HG02973 (cell line): ENCODE data around the gene GLO1.
A peak's percentile ranks its signal among the peaks of the same experiment; 100 is the strongest.

ENCODE experiments used
- ATAC-seq: cut with Tn5 transposase; IDR thresholded peaks from one replicate; pipeline ENCODE4 v1.9.1; 2021; ENCODE audit warnings: moderate library complexity; ENCODE audit not compliant: unreplicated experiment

Gene GLO1

DNA sequence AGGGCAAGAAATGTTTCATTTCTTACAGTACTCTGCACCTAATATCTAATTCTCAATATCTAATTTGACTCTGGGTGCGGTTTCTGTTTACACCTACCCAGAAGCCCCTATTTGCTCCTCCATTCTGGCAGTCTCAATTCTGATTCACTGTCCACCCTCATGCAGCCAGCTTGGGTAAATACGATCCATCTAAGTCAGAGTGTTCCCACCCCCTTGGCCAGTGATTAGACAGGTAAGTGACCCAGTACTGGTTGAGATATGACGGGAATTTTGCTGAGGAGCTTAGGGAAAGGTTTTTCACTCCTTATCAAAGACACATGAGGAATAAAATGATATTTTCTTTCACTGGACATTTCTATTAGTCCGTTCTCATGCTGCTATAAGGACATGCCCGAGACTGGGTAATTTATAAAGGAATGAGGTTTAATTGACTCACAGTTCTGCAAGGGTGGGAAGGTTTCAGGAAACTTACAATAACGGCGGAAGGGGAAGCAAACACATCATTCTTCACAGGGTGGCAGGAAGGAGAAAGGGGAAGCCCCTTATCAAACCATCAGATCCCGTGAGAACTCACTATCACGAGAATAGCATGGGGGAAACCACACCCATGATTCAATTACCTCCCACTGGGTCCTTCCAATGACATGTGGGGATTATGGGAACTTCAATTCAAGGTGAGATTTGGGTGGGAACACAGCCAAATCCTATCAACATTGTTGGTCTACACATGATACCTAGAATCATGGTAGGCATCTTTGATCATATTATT lies 29.4 kb downstream of the GLO1 start:
- no peak for ATAC-seq

DNA sequence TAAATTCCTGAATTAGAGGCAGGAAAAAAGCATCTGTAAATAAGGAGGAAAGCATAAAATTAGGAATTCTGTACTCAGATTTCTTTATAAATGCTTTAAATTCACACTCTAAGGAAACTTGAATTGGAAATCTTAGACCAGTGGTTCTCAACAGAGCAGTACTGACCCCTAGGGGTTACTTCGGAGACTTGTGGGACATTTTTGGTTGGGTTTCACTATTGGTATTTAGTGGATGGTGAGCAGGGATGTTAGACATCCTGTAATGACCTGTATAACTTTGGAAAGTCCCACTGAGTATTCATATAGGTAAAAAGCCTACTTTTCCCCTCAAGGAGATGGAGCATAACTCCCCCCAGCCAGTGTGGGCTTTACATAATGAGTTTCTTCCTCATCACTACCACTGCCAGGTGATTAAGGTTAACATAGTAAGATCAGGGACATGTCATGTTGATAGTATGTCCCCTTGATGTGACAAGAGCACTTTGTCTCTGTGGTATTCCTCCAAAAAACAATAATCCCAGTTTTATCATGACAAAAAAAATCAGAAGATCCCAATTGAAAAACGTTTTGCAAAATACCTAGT lies 31.0 kb downstream of the GLO1 start:
- peak; percentile 81 for ATAC-seq

DNA sequence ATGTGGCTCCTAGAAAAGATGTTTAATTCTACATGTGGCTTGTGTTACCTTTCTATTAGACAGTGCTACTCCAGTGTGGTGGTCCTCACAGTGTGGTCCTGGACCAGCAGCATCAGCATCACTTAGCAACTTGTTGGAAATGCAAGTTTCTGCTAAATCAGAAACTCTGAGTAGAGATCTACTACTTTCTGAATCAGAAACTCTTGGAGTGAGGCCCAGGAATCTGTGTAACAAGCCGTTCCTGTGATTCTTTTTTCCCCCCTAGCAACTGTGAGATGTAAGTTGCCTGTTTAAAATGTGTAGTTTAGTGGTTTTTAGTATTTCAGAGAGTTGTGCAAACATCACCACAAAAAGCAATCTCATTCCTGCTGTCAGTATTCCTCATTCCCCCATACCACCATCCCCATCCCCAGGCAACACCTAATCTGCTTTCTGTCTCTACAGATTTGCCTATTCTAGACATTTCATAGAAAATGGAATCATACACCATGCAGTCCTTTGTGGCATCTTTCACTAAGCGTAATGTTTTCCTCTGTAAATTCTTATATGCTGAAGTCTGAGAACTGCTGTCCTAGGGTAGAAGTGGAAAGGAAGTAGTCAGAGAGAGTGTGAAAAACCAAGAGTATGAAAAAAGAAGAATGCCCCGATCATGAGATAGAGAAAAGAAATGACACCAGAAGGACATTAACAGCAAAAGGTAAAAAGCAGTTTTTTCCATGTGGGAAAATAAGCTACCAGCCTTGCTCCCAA lies 44.4 kb downstream of the GLO1 start:
- ATAC-seq: no peak

DNA sequence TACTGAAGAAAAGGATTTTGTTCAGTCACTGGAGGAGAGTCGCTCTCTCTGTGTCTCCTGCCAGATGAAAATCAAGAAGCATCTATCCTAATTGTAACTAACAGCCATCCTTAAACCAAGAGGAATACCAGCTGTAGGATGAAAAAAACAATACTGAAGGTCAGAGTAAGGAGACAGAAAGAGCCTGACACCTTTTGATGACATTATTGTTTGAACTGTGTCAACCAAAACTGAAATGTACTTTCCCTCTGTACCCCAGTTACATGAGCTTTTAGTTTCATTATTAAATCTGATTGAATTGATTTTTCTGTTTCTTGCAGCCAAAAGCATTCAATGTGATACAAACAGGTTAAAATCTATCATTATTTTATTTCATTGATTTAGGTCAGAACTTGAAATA lies 46.0 kb downstream of the GLO1 start:
- no peak for ATAC-seq

DNA sequence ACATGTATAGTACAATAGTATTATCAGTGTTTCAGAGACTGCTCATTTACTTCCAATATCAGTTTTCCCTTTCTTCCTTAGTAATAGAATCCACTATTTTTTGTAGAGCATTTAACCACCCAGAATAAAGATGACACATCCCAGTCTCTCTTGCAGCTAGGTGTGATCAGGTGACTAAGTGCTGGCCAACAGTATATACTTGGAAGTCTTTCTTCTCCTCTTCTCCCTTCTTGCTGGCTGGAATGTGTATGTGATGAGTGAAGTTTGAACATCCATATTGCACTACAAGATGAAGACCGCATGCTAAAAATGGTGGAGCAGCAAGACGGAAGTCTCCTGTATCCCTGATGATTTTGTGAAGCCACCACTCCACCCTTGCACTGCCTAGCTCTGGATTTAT lies 48.7 kb downstream of the GLO1 start:
- no peak for ATAC-seq

DNA sequence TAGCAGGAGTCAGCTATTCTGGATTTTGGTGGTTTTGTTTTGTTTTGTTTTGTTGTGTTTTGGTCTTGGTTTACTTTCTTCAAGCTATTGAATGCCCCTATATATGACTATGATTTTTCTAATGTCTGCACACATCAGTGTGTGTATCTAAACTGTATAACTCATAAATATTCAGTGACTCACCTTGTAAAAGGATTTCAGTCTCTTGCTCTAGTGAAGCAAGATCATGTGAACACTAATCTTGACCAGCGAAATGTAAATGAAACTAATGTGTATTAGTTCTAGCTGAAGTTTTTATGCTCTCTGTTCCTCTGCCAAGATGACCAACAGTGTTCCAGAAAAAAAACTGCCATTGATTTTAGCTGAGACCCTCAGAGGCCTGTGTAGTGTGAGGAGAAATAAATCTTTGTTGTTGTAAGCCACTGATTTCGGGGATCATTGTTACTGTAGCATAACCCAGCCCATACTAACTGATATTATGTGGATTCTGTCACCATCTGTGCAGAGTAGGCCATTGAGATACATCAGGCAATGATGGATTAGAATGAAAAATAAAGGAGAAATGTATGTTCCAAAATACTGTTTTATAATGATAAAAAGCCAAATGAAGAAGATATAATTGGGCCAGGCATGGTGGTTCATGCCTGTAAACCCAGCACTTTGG lies 51.7 kb downstream of the GLO1 start:
- ATAC-seq: no peak

DNA sequence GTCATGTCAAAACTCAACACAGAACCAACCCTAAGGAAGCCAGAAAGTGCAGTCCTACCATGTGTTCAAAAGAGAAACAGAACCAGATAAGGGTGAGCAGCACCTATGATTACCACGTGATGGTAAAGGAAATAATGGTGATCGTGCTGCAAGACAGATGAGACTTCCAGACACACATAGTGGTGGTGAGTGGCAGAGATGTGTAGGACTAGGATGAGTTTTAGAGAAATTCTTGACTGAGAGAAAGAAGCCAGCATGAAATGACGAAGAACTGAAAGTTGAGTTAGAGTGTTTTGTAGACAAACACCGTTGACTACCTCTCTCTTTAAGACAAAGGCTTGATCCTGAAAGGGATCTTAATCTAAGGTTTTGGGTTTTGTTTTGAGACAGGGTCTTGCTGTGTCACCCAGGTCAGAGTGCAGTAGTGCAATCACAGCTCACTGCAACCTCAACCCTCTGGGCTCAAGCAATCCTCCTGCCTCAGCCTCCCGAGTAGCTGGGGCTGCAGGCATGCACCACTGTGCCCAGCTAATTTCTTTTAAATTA lies 52.7 kb downstream of the GLO1 start:
- no peak for ATAC-seq

DNA sequence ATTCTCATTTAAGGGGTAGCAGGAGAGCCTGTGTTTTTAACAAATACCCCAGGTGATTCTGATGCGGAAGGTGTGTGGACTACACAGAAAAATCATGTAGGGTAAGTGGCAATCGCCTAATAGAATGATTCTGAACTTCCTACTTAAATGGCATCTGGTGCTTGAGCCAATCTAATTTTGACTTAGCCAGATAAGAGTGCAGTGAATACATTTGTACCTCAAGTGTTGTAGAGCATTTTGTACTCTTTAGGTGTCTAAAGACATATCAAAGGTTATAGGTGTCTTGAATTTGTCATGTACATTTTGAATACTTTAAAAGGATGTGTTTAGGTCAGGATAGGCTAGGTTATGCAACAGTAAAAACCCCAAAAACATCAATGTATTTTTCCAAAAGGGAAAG lies 53.2 kb downstream of the GLO1 start:
- no peak for ATAC-seq

DNA sequence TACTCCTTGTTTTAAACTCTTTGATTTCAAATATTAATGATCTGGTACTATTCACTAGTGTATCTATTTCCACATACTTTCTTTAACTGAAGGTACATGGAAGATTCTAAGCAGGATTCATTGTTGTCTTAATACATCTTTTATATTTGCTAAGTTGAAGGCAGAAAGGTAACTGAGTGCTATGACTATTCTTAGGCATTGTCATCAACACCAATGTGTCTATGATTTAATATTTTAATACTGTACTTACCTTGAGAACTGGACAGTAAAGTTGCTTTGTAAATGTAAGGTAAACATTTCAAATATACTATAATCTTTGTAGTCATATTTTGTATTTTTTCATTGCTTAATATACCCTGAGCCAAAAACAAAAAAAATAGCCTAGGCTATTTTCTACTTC lies 54.3 kb downstream of the GLO1 start:
- no peak for ATAC-seq

DNA sequence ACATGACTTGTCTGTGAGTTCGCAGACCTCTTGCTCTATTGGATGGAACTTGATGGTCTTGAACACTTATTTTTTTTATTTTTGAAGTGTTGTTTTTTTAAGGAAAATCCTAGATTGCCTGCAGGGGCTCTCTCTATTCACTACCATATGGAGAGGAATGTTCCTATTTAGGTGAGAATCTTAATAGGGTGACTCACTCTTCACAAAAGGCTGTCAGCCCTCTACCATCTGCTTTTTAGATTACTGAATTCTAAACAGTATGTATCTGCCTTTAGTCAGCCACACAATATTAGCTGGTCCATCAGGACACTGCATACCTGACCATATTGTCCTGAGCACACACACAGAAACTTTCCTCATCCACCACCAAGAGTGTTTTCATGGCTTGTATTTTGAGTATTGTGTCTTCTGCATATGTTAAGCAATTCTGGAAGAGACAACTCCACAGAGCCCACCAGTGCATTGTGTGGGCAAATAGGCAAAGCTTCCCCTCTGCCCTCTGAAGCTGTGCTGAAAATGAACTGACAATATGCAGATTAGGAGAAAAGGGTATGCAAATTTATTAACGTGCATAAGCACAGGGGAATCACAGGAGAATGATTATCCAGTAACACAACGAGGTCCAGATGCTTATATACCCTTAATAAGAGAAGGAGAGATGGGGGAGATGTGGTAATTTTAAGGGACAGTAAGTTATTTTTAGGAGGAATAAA lies 56.6 kb downstream of the GLO1 start:
- no peak for ATAC-seq

DNA sequence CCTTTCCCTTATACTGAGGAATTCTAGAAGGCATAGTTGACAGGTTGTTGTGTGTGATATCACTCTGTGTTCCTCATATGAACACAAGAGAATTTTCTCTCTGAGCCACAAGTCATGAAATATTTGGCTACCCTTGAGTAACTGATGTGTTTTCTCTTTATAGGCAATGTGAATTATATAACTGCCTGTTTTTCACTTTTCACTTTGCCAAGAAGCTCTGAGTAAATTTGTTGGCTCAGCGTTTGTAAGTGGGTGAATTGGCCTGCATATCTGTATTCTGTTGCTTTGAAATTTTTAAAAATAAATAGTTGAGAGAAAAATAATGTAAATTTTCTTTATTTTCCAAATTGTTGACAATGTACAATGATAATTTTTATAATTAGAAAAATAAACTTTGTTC lies 58.0 kb downstream of the GLO1 start:
- ATAC-seq: no peak

DNA sequence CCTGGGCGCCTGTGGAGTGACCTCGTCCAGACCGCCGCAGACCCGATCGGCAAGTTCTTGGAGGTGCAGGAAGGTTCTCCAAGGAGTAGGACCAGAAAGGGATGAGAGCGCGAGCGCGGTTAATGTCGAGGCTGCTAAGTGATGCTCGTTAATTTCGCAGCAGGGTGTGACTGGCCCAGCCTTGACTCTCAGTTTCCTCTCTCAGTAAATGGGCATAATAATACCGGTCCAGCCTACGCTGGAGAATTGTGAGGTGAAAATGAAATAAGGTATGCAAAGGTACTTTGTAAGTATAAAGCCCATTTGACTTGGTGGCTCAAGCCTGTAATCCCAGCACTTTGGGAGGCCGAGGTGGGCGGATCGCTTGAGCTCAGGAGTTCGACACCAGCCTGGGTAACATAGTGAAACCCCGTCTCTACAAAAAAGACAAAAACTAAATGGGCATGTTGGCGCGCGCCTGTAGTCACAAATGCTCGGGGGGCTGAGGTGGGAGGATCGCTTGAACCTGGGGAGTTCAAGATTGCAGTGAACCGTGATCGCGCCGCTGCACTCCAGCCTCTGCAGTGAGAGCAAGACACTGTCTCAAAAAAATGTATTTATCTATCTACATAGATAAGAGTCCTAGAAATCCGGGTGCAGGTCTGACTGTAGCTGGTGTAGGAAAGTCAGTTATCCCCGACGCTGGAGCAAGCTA lies 62.6 kb downstream of the GLO1 start:
- ATAC-seq: no peak

DNA sequence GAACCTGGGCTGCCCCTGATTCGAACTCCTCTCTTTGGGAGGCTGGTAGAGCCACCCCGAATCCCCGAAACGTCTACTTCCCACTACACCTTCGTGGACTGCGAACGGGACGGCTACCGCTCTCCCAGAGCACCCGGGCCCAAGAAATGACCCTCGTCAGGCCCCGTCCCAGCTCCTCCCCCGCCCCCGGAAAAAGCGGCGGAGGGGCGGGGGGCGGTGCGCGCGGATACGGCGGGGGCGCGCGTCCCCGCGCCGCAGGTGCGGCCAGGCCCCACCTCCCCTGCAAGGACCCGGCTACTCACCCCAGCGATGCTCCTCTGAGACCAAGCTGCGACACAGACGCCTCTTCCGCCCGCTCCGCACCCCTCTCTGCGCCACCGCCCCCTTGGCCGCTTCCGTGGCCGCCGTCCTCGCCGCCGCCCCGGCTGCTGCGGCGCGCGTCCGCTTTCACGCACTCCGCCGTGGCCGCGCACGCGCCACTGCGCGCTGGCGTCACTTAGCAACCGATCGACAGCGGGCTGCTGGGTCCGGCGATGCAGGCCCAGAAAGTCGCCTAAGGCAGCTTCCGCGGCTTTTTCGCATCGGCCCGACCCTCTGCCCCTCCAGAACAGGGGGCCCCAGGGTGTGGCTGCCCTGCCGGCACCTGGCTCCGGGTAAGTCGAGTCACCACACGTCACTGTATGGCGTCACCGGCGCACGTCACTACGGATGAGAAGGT lies 63.3 kb downstream of the GLO1 start, which contains the start of gene BTBD9:
Gene BTBD9, minus strand, starts transcription at position 432 of the 718 bp plus-strand sequence.
- ATAC-seq: peak; percentile 70

DNA sequence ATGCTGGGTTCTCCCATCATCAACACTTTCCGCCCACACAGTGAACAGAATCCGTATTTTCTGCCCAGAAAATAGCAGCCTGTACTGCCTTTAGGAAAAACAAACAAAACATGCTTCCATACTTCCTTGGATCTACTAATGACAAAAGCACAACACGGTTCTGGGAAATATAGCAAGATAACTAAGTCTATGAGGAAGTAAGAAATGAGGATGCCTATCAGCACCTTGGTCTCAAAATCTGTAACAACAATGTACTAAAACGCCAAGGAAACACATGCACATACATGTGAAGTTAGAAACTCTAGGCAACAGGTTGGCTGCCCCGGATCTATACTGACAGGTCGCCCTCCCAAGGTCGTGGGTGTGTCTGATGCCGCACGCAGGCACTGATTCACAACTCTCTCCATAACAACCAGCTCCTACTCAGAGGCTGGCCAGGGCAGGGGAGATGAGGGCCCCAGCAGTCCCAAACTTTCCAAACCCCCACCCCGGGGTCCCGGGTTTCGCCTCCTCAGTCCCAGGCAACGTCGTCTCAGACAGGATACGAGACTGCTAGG lies 63.9 kb downstream of the GLO1 start:
- ATAC-seq: peak; percentile 33

DNA sequence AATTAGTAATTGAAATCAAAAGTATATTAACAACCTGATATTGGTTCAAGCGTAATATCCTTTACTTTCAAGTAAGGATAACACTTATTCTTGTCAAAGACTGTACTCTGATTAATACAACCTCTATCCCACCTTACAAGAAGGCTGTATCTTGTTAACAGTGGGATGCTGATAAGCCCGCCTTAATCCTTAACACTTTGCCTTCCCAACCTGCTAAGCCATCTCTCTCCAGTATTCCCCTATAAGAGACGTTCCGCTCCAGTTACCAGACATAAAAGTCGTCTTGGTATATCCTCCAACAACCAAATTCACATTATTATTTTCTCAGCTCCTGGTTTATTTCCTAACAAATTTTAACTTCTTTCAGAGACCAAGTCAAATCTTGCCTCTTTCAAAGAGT lies 65.2 kb downstream of the GLO1 start:
- no peak for ATAC-seq

DNA sequence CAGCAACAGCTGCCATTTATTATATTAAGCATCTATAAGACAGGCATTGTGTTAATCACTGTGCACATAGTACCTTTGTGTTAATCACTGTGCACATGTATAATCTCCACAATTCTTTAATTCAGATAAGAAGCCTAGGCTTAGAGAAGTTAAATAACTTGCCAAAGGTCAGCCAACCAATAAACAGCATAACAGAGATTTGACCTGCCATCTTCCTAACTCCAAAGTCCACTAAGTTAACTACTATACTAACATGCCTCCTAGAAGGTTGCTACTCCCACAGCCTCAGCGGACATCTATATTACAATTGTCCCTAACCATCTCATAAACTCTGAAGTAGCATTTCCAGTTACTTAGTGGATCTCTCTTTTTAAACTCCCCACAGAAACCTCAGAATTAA lies 66.9 kb downstream of the GLO1 start:
- no peak for ATAC-seq

DNA sequence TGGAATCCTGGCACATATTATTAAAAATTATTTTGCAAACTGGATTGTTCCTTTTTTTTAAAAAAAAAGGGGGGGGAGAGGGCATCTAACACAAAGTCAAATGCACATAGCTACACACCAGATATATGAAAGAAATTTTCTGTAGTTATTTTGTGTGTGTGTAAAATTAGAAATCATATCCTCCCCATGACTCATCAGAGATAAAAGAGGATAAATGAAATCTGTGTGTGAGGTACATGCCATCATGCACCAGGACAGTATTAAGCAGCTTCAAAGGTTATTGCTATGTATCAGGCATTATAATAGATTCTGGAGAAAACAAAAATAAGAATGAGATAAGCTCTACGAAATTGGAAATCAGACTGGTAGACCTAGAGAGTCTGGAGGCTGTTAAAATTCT lies 68.4 kb downstream of the GLO1 start:
- no peak for ATAC-seq

DNA sequence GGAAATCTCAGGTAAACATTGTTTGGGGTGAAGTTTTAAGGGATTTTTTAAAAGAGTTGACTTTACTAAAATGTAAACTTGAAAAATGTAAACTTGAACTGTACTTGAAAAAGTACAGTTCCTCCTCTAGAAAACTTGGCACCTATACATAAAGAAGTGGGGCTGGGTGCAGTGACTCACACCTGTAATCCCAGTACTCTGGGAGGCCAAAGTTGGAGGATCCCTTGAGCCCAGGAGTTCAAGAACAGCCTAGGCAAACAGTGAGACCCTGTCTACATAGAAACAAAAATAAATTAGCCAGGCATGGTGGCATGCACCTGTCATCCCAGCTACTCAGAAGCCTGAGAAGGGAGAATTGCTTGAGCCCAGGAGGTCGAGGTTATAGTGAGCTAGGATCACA lies 70.5 kb downstream of the GLO1 start:
- ATAC-seq: no peak

DNA sequence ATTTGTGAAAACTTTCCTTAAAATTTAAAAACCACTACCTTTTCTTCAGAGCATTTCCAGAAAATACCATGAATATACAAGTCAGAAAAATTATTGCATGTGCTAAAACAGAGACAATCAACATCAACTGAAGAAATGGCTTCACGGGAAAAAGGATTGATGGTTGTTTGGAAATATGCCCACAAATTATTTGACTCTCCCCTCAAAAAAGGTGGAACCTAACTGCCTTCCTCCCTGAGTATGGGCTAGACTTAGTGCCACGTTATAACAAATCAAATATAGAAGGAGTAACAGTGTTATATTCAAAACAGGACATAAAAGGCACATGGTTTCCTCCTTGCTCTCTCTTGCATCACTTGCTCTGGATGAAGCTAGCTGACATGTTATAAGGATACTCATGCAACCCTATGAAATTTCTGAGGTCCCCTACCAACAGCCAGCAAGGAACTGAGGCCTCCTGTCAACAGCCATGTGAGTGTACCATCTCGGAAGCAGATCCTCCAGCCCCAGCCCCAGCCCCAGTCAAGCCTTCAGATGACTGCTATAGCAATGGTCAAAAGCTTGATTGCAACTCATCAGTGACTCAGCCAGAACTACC lies 71.7 kb downstream of the GLO1 start:
- ATAC-seq: no peak
